ENCODE data around the gene RPL18.

Gene RPL18

GRCh38 chr19:48618278-48618915 lies 581 bp downstream of the RPL18 start:
- no peak for DNase-seq
- no peaks in the 10 kb centered on the region for H3K9me3 ChIP-seq (ENCODE audit: severe bottlenecking)
- H3K36me3 ChIP-seq: peaks cover 47% of the 10 kb centered on the region
- TF ChIP-seq CTCF (IDR thresholded peaks at IDR 0.05; ENCODE audit: low read depth, low read length): no peak
- peak overlapping the region; percentile 97 for H3K4me3 ChIP-seq (ENCODE audit: low read depth, low read length)
- H3K27ac ChIP-seq: peak overlapping the region; percentile 86
- H3K27me3 ChIP-seq (ENCODE audit: insufficient read depth, low read depth, severe bottlenecking): no peaks in the 10 kb centered on the region

- TF ChIP-seq CTCF (IDR thresholded peaks at IDR 0.05; ENCODE audit: low read depth, low read length): no peak
- no peak overlapping the region for H3K4me3 ChIP-seq (ENCODE audit: low read depth, low read length)
- H3K27ac ChIP-seq: peak overlapping the region; percentile 86; the same call in 1 of the 2 replicates
- peaks cover 47% of the 10 kb centered on the region for H3K36me3 ChIP-seq
- DNase-seq: no peak
- H3K27me3 ChIP-seq (ENCODE audit: insufficient read depth, low read depth, severe bottlenecking): no peaks in the 10 kb centered on the region
- no peaks in the 10 kb centered on the region for H3K9me3 ChIP-seq (ENCODE audit: severe bottlenecking)
Observed at GRCh38 chr19:48617146-48617937, 1.6 kb downstream of the RPL18 start.

GRCh38 chr19:48616491-48617056 lies 2.4 kb downstream of the RPL18 start:
- Histone ChIP-seq H3K4me3 (ENCODE audit: low read depth, low read length) (no peak overlapping the region), H3K27ac (no peak overlapping the region)

GRCh38 chr19:48616041-48616436 lies 2.9 kb downstream of the RPL18 start:
- Histone ChIP-seq H3K27ac (no peak overlapping the region), H3K27me3 (ENCODE audit: insufficient read depth, low read depth, severe bottlenecking) (no peaks in the 10 kb centered on the region), H3K36me3 (peaks cover 47% of the 10 kb centered on the region), H3K4me3 (ENCODE audit: low read depth, low read length) (no peak overlapping the region), H3K9me3 (ENCODE audit: severe bottlenecking) (no peaks in the 10 kb centered on the region)
- no peak for TF ChIP-seq CTCF (IDR thresholded peaks at IDR 0.05; ENCODE audit: low read depth, low read length)
- DNase-seq: no peak

More at GRCh38 chr19:48616491-48617056, 2.4 kb downstream of the RPL18 start:
- no peak for DNase-seq
- Histone ChIP-seq H3K9me3 (ENCODE audit: severe bottlenecking) (no peaks in the 10 kb centered on the region), H3K27me3 (ENCODE audit: insufficient read depth, low read depth, severe bottlenecking) (no peaks in the 10 kb centered on the region), H3K36me3 (peaks cover 47% of the 10 kb centered on the region)
- TF ChIP-seq CTCF (IDR thresholded peaks at IDR 0.05; ENCODE audit: low read depth, low read length): no peak

- no peak overlapping the region for H3K27ac ChIP-seq
- TF ChIP-seq CTCF (IDR thresholded peaks at IDR 0.05; ENCODE audit: low read depth, low read length): no peak
- no peak overlapping the region for H3K4me3 ChIP-seq (ENCODE audit: low read depth, low read length)
- no peaks in the 10 kb centered on the region for H3K27me3 ChIP-seq (ENCODE audit: insufficient read depth, low read depth, severe bottlenecking)
- DNase-seq: no peak
- peaks cover 47% of the 10 kb centered on the region for H3K36me3 ChIP-seq
- no peaks in the 10 kb centered on the region for H3K9me3 ChIP-seq (ENCODE audit: severe bottlenecking)
Observed at GRCh38 chr19:48615231-48616040, 3.5 kb downstream of the RPL18 start.
